Kidney glomerular epithelial cell (primary cell): ENCODE measurements around the gene ACAT1.
"Not testable (repeated sequence)": the region's sequence is repeated elsewhere in the genome, so short reads cannot be mapped to it uniquely, and the experiment has no call there.

Experiments used
- DNase-seq: peaks from one replicate; lab custom pipeline; 2025; lab: John Stamatoyannopoulos, UW

Gene ACAT1

DNA sequence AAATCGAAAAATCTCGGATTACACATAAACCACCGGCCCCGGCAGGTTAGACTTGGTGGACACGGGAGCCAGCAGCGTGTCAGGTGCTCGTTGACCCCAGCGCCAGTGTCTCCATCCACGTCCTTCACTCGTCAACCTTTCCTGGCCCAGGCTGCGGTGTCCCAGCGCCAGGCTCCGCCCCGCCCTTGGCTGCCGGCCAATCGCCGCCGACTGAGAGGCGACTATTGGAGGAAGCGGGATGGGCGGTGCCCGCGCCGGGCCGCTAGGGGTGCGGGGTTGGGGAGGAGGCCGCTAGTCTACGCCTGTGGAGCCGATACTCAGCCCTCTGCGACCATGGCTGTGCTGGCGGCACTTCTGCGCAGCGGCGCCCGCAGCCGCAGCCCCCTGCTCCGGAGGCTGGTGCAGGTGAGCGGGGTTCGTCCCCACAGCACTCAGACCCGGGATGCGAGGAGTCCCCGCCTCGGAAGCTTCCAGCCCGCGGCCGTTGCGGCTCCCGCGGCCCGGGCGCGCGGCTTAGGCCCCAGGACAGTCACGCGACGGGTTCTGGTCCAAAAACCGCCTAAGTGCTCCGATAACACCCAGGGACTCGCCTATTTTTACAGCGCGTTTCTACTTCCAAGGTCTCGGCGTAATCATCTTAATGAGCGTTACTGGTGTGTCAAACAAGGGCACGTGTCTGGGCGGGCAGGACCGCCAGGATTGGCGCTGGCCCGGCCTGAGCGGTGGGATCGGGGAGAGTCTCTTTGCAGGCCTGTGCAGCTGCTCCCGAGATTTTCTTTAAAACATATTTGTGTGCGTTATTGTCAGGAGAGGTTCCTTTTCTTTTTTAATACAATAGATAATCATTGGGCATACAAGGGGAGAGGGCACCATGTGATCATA, at the start of gene ACAT1:
TSS of gene ACAT1 (plus strand) at position 294 of the 882 bp plus-strand sequence. CDS start at position 334, 40 bp downstream.
- peak; percentile 82 for DNase-seq

DNA sequence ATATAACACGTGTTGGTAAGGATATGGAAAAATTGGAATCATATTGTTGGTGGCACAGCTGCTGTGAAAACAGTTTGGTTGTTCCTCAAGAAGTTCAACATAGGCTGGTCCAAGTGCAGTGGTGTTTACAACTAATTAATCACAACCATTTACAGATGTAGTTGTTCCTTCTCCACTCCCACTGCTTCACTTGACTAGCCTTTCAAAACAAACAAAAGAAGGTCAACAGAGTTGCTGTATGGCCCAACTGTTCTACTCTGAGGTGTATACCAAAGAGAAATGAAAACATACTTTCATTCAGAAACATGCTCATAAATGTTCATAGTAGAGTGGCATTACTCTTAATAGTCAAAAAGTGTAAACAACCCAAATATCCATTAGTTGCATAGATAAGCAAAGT, 36.6 kb upstream of the ACAT1 start:
- no peak for DNase-seq

DNA sequence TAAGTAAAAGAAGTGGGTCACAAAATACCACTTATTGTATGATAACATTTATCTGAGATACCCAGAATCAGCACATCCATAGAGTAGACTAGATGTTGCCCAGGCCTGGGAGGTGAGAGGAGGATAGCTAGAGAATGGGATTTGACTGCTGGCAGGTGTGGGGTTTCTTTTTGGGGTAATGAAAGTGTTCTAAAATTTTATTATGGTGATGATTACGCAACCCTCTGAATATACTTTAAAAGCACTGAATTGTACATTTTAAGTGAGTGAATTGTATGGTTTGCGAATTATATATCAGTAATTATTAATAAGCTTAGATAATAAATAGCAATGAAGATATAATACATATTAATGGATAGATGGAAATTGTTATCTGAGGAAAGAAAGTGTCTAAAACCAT, 35.7 kb upstream of the ACAT1 start:
- DNase-seq, result no peak

DNA sequence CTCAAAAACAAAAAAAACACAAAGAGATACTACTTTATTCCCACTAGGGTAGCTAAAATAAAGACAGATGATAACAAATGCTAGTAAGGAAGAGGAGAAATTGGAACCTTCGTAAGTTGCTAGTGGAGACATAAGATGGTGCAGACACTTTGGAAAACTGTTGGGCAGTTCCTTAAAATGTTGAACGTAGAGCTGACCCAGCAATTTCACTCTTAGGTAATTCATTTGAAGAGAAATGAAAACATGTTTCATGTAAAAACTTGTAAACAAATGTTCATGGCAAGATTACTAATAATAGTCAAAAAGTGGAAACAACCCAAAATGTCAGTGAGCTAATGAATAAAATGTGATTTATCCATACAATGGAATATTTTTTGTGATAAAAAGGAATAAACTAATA, 29.2 kb upstream of the ACAT1 start:
- DNase-seq, result no peak

DNA sequence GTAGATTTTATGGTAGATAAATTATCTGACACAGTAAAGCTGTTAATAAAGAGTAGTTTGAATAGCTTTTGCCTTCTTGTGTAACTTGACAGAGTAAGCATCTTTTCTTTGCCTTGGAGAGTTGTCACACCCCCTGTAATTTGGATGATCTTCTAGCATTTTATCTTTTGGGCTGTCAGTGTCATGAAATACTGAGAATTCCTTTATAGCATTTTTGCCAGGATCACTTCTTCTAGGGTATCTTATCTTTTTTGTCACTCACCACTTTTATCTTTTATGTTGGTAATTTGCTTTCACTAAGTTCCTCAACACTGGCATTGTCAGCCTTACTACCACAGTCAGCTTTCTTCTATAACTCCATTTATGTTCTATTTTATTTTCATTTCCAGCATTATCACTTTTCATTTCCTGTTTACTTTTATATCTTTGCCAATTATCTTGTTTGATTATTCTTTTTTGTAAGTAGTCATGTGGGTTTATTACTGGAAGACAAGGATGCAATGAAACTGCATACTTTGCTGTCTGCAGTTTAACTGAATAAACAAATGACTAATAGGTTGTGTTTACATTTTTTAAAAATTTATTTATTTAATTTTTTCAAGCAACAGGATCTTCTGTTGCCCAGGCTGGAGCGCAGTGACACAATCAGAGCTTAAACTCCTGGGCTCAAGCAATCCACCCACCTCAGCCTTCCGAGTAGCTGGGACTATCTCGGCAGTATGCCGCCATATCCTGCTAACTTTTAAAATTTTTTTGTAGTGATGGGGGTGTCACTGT, 28.1 kb upstream of the ACAT1 start:
- no peak for DNase-seq

DNA sequence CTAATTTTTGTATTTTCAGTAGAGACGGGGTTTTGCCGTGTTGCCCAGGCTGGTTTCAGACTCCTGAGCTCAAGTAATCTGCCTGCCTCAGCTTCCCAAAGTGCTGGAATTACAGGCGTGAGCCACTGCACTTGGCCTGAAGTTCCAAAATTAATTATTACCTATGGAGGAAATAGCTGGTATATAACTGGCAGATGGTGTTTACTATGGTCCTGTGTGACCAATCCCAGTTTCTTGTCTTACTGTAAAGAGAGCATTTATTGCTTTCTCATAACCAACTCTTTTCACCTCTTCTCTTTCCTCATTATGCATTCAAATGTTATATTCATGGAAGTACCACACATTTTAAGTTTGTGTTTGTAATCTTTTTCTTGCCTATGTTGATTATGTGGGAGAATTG, 24.2 kb upstream of the ACAT1 start:
- no peak for DNase-seq

DNA sequence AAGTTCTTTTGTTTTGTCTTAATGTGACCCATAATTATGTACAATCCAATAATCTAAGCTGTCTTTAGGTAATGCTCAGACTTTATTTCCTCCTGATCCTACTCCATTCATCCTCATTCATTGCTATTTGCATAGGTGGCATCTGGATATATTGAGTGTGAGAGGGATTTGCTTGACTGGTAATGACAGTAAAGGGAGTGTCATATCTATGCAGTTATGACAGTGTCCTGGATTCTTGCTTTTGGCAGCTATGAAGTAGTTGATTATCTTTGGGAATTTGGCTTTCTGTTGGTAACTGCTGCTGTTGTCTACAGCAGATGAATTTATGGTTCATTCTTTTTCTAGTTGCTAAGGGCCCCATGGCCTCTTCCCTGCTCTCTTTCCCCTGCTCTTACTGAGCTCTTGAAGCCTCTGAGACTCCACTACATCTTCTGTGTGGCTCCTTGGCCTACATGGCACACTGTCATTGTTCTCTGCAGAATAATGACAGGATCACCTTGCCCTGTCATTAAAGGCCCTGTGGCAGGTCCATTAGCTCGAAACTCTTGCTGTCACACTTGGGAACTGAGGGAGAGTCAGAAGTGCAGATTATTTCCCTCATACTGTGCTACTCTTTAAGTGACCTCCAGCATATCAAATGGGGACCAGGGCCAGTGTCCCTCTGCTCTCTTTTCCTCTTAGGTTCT, 20.1 kb upstream of the ACAT1 start:
- DNase-seq, result no peak

DNA sequence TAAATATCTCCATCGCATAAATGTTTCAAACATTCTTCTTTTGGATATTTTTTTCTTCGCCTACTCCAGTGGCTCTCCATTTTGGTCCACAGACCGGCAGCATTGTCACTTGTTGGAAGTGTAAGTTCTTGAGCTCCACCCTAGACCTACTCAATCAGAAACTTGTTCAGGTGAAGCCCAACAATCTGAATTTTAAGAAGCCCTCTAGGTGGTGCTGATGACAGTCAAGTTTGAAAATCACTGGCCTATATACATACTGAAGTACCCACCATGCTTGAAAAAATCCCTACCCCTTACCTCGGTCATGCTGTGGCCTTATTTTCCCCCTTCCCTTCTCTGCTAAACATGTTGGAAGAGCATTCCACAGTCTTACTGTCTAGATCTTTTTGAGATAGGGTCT, 10.2 kb upstream of the ACAT1 start:
- no peak for DNase-seq

DNA sequence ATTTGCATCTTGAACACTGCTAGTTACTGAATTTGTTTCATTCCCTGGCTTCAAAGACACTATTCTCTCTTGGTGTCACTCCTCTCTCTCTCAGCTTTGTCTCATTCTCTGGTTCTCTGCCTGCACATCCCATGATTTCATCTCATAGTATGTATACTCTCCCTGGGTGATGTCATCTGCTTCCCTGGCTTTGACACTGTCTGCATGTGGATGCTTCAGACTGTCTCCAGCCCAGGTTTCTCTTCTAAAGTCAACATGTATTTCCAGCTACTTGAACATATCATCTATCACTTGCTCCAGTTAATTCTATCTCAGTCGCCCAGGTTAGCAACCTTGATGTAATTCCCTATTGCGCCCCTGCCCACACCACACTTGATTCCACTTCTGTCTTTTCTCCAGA, 9.3 kb upstream of the ACAT1 start:
- DNase-seq, result no peak

DNA sequence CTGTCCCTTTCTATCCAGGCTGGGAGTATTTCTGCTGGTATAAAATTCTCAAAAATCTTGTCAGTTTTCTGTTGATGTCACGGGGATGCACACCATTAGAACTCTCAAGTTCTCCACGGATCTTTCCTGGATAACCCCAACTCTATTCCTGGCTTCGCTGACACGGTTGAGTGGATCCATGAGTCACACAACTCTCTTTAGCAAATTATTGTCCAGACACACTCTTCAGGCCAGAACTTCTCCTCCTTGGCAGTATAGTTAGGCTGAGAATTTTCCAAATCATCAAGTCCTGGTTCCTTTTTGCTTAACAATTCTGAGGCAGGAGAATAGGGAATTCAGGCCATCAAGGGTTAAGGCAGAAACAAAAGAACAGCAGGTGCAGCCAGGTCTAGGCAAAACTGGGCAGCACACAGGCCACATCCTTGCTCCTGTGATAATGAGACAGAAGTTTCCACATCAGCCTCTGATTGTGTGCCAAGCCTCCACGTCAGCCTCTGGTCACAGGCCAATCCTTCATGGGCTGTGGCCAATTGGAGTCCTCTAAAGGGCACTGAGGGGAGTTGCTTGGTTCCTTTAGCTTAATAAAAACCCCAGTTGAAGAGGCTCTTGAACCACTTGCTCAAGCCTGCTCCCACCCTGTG, 5.7 kb upstream of the ACAT1 start:
- DNase-seq, result peak; percentile 97

DNA sequence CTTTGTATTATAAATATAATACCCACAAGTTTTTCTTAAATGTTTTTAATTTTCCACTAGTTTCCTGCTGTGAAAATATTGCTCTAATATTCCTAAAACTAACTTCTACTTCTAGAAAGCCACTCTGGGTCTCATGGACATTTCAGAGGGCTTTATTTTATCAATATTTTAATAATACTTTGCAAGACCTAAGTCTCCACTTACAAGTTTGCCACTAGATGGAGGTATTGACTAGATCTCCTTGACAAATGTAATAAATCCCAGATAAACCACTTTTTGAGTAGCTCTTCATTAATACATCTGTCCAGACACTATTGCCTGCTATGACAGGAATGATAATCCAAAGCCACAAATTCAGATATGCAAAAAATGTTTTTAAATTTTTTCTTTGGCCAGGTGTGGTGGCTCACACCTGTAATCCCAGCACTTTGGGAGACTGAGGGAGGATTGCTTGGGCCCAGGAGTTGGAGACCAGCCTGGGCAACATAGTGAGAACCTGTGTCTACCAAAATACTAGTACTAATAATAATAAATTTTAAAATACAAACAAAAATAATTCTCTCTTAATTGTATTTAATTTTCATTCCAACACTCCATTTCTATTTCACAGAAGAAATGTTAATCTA, 3.5 kb upstream of the ACAT1 start:
- peak; percentile 56 for DNase-seq

DNA sequence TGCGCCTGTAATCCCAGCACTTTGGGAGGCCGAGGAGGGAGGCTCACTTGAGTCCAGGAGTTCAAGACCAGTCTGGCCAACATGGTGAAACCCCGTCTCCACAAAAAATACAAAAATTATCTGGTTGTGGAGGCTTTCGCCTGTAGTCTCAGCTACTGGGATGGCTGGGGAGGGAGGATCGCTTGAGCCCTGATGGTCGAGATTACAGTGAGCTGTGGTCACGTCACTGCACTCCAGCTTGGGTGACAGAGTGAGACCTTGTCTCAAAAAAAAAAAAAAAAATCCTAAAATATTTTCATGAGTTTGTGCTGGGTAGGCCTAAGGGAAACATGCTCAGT, 462 bp upstream of the ACAT1 start:
- not testable (repeated sequence) for DNase-seq

DNA sequence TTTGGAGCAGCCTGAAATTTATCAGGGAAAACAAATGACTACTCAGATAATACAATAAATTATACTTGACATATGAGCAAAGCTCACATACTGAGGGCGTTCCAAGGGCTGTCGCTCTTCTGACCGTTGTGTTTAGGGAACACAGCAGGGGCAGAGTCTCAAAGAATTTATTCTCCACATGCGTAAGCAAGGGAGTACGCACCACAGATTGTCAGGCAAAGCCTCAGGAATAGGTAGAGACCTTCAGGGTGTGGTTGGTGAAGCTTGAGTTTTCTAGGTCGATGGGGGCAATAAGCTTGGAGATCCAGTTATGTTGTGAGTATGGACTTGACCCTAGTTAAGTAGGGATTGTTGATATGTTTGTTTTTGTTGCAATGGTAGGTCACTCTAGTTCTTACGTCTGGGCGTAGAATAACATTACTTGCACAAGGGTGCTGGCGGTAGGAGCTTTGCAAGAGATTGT, 830 bp downstream of the ACAT1 start:
- DNase-seq, result peak; percentile 55

DNA sequence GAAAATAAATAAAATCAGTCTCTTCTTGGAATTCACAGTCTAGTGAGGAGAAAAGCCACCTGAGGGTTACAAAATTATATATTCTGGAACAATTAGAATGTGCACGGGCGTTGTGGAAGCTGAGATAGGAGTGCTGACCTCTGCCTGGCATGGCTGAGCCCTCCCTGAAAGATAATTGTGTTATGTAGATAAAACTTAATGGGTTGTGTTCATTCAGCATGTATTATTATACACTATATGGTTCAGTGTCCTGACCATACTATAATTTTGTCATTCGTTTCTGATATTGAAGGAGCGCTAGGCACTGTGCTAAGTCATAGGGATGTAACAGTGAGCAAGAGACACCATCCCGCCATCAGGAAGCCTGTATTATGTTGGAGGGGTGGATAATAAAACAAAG, 3.7 kb downstream of the ACAT1 start:
- no peak for DNase-seq

DNA sequence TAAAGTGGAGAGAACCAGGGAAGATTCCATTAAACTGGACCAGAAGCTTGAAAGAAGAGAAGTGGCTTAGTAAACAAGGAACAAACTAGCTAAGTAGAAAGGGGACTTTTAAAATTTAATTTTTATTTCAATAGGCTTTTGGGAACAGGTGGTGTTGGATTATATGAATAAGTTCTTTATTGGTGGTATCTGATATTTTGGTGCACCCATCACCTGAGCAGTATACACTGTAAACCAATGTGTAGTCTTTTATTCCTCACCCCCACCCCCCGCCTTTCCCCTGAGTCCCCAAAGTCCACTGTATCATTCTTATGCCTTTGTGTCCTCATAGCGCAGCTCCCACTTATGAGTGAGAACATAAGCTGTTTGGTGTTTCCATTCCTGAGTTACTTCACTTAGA, 7.4 kb downstream of the ACAT1 start:
- no peak for DNase-seq

DNA sequence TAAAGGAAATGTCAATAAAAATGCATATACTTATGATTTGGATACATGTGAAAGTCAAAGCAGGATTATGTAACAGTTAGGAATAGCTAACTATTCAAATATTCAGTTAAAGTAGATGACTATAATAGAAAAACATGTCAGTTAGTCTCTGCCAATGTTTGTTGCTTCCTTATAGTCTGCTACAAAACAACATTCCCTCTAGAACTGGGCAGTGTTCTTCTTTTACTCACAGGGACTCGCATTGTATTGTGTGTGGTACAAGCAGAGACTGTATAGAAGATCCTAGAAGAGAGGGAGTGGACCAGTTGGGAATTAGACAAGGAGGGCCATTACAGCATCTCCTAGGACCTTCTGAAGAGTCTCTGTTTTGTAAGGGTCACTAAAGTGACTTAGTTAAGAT, 10.6 kb downstream of the ACAT1 start:
- no peak for DNase-seq

DNA sequence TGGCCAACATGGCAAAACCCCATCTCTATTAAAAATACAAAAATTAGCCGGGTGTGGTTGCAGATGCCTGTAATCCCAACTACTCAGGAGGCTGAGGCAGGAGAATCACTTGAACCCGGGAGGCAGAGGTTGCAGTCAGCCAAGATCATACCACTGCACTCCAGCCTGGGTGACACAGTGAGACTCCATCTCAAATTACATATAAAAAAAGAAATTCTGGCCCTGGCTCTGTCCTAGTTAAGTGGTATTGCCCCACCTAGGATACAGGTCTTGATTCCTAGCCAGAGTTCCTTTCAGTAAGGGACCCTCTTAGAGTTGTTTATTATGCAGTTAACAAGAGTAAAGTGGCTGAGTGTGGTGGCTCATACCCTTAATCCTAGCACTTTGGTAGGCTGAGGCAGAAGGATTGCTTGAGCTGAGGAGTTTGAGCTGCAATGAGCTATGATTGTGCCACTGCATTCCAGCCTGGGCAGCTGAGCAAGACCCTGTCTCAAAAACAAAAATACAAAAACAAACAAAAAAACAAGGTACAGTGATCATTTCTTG, 11.7 kb downstream of the ACAT1 start:
- DNase-seq, result not testable (repeated sequence)

DNA sequence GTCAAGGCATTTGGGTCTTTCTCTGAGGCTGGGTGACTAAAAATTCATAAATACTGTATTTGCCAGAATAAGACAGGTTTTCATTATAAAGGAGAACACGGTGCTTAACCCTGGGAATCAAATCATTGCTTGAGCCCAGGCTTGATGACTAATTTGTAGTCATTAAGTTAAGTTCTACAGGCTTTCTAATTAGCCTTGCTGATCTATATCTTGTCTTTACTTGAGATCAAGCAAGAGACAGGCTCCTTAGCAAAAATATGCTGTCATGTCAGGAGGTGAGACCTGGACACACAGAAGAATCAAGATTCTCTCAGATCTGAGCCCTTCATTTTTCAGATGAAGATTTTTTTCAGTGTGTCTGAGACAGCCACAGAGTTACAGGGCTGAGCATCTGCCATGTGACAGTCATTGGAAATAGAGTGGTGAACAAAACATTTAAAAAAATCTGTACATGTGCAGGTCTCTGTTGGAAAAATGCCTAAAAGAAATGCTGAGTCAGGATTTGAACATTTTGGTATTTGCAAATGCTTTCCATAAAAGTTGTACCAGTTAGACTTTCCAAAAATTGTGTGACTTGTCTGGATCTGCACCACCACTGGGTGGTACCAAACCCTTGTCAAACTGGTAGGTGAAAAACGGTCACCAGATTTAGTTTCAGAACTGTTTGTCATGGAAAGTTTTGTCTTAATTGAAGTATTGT, 14.6 kb downstream of the ACAT1 start:
- DNase-seq, result no peak

DNA sequence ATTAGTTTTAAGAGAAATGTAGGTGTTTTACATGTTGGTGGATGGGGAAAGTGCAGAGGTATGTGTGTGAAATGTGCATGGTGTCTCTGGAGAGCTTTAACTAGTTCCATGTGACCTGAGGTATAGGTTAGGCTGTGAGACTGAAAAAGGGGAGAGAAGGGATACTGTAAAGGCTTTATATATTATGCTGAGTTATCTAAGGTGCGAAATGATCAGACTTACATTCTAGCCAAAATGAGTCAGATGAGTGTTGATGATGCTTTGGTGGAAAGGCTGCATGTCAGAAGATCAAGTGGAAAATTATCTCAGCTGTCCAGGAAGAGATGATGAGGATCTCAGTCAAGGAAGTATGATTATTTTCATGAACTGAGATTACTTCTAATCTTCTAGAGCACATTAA, 15.8 kb downstream of the ACAT1 start:
- DNase-seq, result no peak

DNA sequence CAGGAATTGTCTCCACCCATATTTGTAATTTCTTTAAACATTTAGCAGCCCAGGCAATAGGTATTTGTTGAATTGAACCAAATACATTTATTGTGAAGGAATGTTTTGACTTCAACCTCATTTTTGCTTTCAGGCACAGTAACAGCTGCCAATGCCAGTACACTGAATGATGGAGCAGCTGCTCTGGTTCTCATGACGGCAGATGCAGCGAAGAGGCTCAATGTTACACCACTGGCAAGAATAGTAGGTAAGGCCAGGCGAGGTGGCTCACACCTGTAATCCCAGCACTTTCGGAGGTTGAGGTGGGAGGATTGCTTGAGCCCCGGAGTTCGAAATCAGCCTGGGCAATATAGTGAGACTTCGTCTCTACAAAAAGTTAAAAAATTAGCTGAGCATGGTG, 20.9 kb downstream of the ACAT1 start:
- DNase-seq, result no peak

DNA sequence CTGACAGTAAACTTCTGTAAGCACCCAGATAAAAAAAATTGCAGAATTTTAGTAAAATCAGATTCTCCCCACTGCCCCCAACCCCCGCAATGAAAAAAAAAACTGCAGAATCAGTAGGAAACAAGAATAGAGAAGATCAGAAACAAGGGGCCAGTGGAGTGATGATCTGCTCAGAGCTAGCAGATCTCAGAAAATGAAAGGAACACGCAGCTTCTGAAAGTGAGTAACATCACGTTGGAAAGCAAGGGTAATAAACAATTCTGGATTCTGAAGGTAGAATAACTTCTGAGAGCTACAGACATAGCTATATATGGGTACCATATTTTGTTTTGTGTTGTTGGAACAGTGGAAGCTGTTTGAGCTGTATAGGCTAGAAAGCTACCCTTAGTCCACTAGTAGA, 23.2 kb downstream of the ACAT1 start:
- DNase-seq, result no peak
